22Rv1 (cell line): Measurements from ENCODE around the gene ABCD1.

Experiments
- H3K27ac ChIP-seq: fragments of 450-650 bp; 2 replicates; pipeline ENCODE4 v1.5.1; 2017
- CTCF ChIP-seq: fragments of 450-650 bp; IDR thresholded peaks from 2 replicates; pipeline ENCODE4 v1.5.1; 2017; ENCODE audit warnings: mild to moderate bottlenecking
- ZFX ChIP-seq: fragments of 450-650 bp; IDR thresholded peaks from 2 replicates; pipeline ENCODE4 v1.6.1; 2017; ENCODE audit warnings: antibody characterized with exemption, borderline replicate concordance

ABCD1 gene

GRCh38 chrX:153779891-153780677, 55.4 kb downstream of the ABCD1 start:
- H3K27ac ChIP-seq = peak overlapping the region; percentile 66; the same call in 1 of the 2 replicates
- TF ChIP-seq ZFX (no peak), CTCF (no peak)

- TF ChIP-seq CTCF = no peak
- TF ChIP-seq ZFX = no peak
- peak within 1 kb of the TSS; percentile 66 for H3K27ac ChIP-seq
Measured at GRCh38 chrX:153780678-153781427, 56.2 kb downstream of the ABCD1 start, which contains the start of gene SRPK3. TSS of gene SRPK3 (plus strand) at chrX:153781041. CDS start at chrX:153781087, 46 bp downstream.

GRCh38 chrX:153781428-153782047, 56.9 kb downstream of the ABCD1 start:
- peak overlapping the region; percentile 66 for H3K27ac ChIP-seq
- TF ChIP-seq CTCF (no peak), ZFX (no peak)

- peak overlapping the region; percentile 66 for H3K27ac ChIP-seq
- TF ChIP-seq CTCF = 0 out of 2 replicates have a peak, but pooled peaks have one; percentile 18
- TF ChIP-seq ZFX = no peak
Measured at GRCh38 chrX:153782313-153782712, 57.7 kb downstream of the ABCD1 start.

GRCh38 chrX:153782871-153783270, 58.2 kb downstream of the ABCD1 start:
- TF ChIP-seq CTCF (no peak), ZFX (no peak)

GRCh38 chrX:153783378-153784013, 58.8 kb downstream of the ABCD1 start:
- H3K27ac ChIP-seq = no peak overlapping the region
- no peak for TF ChIP-seq CTCF
- TF ChIP-seq ZFX = no peak

More at GRCh38 chrX:153782871-153783270, 58.2 kb downstream of the ABCD1 start:
- H3K27ac ChIP-seq = no peak overlapping the region
